ENCODE data around the gene CAPSL. TPM values are rescaled to one million over a fixed set of nuclear protein-coding genes. Genes with fewer than 3 reads are reported as not detected.

CAPSL gene
- total RNA-seq, 2 donors from 2014 or later: not detected

DNA sequence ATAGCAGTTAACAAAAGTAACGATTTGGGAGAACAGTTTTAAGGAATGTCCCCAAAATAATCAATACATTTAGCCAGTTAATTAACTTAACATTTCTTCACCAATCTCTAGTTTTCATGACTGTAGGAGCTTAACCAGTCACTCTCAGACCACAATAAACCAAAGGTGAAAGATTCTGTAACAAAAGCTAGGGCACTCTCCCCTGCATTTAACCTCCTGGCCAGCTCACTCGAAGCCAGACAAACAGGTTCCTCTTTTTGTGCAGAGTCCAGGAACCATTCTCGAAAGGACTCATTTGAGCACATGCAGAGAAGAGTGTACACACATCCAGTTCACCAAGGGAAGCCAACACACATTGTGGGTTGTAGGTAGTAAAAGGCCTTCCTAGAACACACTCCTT lies 75.3 kb downstream of the CAPSL start:
- no peak overlapping the region for H3K27ac ChIP-seq
- no peak for DNase-seq (ENCODE audit: low spot score)
- no peaks in the 10 kb centered on the region for H3K27me3 ChIP-seq
- H3K4me3 ChIP-seq: no peak overlapping the region
- no peaks in the 10 kb centered on the region for H3K4me1 ChIP-seq
- no peaks in the 10 kb centered on the region for H3K9me3 ChIP-seq
- TF ChIP-seq, protein P1, sequence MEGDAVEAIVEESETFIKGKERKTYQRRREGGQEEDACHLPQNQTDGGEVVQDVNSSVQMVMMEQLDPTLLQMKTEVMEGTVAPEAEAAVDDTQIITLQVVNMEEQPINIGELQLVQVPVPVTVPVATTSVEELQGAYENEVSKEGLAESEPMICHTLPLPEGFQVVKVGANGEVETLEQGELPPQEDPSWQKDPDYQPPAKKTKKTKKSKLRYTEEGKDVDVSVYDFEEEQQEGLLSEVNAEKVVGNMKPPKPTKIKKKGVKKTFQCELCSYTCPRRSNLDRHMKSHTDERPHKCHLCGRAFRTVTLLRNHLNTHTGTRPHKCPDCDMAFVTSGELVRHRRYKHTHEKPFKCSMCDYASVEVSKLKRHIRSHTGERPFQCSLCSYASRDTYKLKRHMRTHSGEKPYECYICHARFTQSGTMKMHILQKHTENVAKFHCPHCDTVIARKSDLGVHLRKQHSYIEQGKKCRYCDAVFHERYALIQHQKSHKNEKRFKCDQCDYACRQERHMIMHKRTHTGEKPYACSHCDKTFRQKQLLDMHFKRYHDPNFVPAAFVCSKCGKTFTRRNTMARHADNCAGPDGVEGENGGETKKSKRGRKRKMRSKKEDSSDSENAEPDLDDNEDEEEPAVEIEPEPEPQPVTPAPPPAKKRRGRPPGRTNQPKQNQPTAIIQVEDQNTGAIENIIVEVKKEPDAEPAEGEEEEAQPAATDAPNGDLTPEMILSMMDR (IDR thresholded peaks at IDR 0.05): no peak
- no peaks in the 10 kb centered on the region for H3K36me3 ChIP-seq

- no peaks in the 10 kb centered on the region for H3K9me3 ChIP-seq
- H3K27me3 ChIP-seq: no peaks in the 10 kb centered on the region
- no peak for DNase-seq (ENCODE audit: low spot score)
- H3K36me3 ChIP-seq: no peaks in the 10 kb centered on the region
- no peaks in the 10 kb centered on the region for H3K4me1 ChIP-seq
- H3K4me3 ChIP-seq: no peak overlapping the region
- TF ChIP-seq, protein P1 (IDR thresholded peaks at IDR 0.05): no peak
- no peak overlapping the region for H3K27ac ChIP-seq
Observed at GRCh38 chr5:35862126-35862525, 76.3 kb downstream of the CAPSL start.

DNA sequence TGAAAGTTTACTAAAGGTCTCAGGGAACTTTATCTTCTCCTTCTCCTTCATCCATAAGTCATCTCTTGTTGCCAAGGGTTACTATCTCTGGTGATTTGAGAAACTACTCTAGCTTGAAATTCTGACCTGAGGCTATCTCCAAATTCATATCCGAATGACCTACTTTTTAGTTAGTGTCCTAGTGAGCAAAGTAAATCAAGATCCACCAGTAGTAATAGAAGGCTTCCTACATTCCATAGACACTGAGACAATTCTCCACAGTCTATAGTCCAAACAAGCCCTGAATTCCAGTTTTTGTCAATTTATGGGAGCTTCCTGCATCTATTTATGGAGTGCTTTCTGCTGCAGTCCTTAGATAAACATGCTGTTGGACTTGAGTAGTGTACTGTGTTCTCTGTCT lies 76.7 kb downstream of the CAPSL start:
- TF ChIP-seq, protein P1 (IDR thresholded peaks at IDR 0.05): no peak
- Histone ChIP-seq H3K4me3 (no peak overlapping the region), H3K4me1 (no peaks in the 10 kb centered on the region), H3K27me3 (no peaks in the 10 kb centered on the region), H3K27ac (no peak overlapping the region), H3K36me3 (no peaks in the 10 kb centered on the region), H3K9me3 (no peaks in the 10 kb centered on the region)
- no peak for DNase-seq (ENCODE audit: low spot score)

GRCh38 chr5:35860686-35861085 lies 77.7 kb downstream of the CAPSL start:
- Histone ChIP-seq H3K4me1 (no peaks in the 10 kb centered on the region), H3K36me3 (no peaks in the 10 kb centered on the region), H3K27me3 (no peaks in the 10 kb centered on the region), H3K4me3 (no peak overlapping the region), H3K9me3 (no peaks in the 10 kb centered on the region), H3K27ac (no peak overlapping the region)
- no peak for DNase-seq (ENCODE audit: low spot score)
- TF ChIP-seq, protein P1 (IDR thresholded peaks at IDR 0.05): no peak

DNA sequence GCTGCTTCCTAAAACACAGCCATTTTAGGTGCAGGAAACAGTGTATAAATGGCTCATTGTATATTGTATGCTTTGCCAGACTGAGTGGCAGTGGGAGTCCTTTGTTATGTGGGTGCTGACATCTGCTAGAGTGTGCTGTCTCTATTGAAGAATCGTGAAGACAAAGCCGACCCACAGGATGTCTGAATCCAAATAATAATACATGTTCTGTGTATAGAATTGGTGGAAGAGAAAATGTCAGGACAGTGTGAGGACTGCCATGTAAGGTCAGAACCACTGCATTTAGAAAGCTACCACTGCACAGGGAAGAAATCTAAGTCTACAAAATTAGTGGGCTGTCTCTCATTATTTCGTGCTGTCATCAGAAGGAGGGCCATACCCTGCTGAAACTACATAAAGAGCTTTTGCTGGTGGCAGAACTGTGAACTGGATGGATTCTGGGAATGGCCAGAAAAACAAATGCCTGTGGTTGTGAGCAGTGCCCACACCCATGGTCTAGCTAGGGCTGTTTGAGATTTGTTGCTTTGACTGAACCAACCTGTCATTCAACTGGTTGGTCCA lies 79.2 kb downstream of the CAPSL start:
- DNase-seq (ENCODE audit: low spot score): no peak
- no peaks in the 10 kb centered on the region for H3K27me3 ChIP-seq
- no peak overlapping the region for H3K4me3 ChIP-seq
- H3K36me3 ChIP-seq: no peaks in the 10 kb centered on the region
- no peak overlapping the region for H3K27ac ChIP-seq
- H3K4me1 ChIP-seq: no peaks in the 10 kb centered on the region
- TF ChIP-seq, protein P1 (IDR thresholded peaks at IDR 0.05): no peak
- H3K9me3 ChIP-seq: no peaks in the 10 kb centered on the region

- Histone ChIP-seq H3K27ac (no peak overlapping the region), H3K36me3 (no peaks in the 10 kb centered on the region), H3K27me3 (no peaks in the 10 kb centered on the region), H3K9me3 (no peaks in the 10 kb centered on the region), H3K4me1 (no peaks in the 10 kb centered on the region), H3K4me3 (no peak overlapping the region)
- DNase-seq (ENCODE audit: low spot score): no peak
- TF ChIP-seq, protein P1 (IDR thresholded peaks at IDR 0.05): no peak
Observed at GRCh38 chr5:35857606-35858205, 80.7 kb downstream of the CAPSL start.
